ENCODE results near the gene MAPK14.

The MAPK14 gene

GRCh38 chr6:36110863-36111262 is 83.3 kb downstream of the MAPK14 start:
- no peaks in the 10 kb centered on the region for H3K27me3 ChIP-seq
- H3K4me2 ChIP-seq: no peak overlapping the region
- no peak for TF ChIP-seq Cebpa-rat (IDR thresholded peaks at IDR 0.05)
- H4K20me1 ChIP-seq: no peaks in the 10 kb centered on the region
- no peak overlapping the region for H3K27ac ChIP-seq
- H3K9me3 ChIP-seq: no peaks in the 10 kb centered on the region
- no peak overlapping the region for H3K9ac ChIP-seq
- H3K36me3 ChIP-seq: peaks cover 60% of the 10 kb centered on the region
- H3K4me3 ChIP-seq: no peak overlapping the region
- peaks cover 34% of the 10 kb centered on the region for H3K4me1 ChIP-seq

GRCh38 chr6:36111526-36111925 is 83.9 kb downstream of the MAPK14 start:
- peaks cover 56% of the 10 kb centered on the region for H3K36me3 ChIP-seq
- no peak for TF ChIP-seq Cebpa-rat (IDR thresholded peaks at IDR 0.05)
- H4K20me1 ChIP-seq: no peaks in the 10 kb centered on the region
- H3K27ac ChIP-seq: no peak overlapping the region
- no peaks in the 10 kb centered on the region for H3K9me3 ChIP-seq
- H3K9ac ChIP-seq: no peak overlapping the region
- H3K4me1 ChIP-seq: peaks cover 40% of the 10 kb centered on the region
- H3K4me2 ChIP-seq: no peak overlapping the region
- H3K27me3 ChIP-seq: no peaks in the 10 kb centered on the region
- H3K4me3 ChIP-seq: no peak overlapping the region

- Histone ChIP-seq H3K9me3 (no peaks in the 10 kb centered on the region), H3K9ac (no peak overlapping the region), H3K27ac (no peak overlapping the region), H4K20me1 (no peaks in the 10 kb centered on the region), H3K36me3 (peaks cover 42% of the 10 kb centered on the region), H3K4me1 (peaks cover 56% of the 10 kb centered on the region), H3K4me2 (no peak overlapping the region), H3K27me3 (no peaks in the 10 kb centered on the region), H3K4me3 (no peak overlapping the region)
- no peak for TF ChIP-seq Cebpa-rat (IDR thresholded peaks at IDR 0.05)
These were observed 85.4 kb downstream of the MAPK14 start for GRCh38 chr6:36113049-36113448.

GRCh38 chr6:36113703-36114102 is 86.1 kb downstream of the MAPK14 start:
- H4K20me1 ChIP-seq: no peaks in the 10 kb centered on the region
- peak overlapping the region; percentile 78 for H3K4me2 ChIP-seq
- no peak for TF ChIP-seq Cebpa-rat (IDR thresholded peaks at IDR 0.05)
- no peak overlapping the region for H3K9ac ChIP-seq
- no peaks in the 10 kb centered on the region for H3K27me3 ChIP-seq
- H3K4me1 ChIP-seq: peaks cover 62% of the 10 kb centered on the region
- H3K27ac ChIP-seq: peak overlapping the region; percentile 51; the same call in 1 of the 2 replicates
- H3K4me3 ChIP-seq: no peak overlapping the region
- peaks cover 35% of the 10 kb centered on the region for H3K36me3 ChIP-seq
- no peaks in the 10 kb centered on the region for H3K9me3 ChIP-seq

- Histone ChIP-seq H3K27me3 (no peaks in the 10 kb centered on the region), H3K9ac (peak overlapping the region; percentile 40; the same call in 1 of the 2 replicates), H3K4me3 (no peak overlapping the region), H3K36me3 (peaks cover 23% of the 10 kb centered on the region), H3K4me1 (peaks cover 74% of the 10 kb centered on the region), H4K20me1 (no peaks in the 10 kb centered on the region), H3K27ac (peak overlapping the region; percentile 68), H3K9me3 (no peaks in the 10 kb centered on the region), H3K4me2 (peak overlapping the region; percentile 78)
- no peak for TF ChIP-seq Cebpa-rat (IDR thresholded peaks at IDR 0.05)
These were observed 87.3 kb downstream of the MAPK14 start for GRCh38 chr6:36114798-36115408.

- Histone ChIP-seq H3K36me3 (peaks cover 18% of the 10 kb centered on the region), H3K4me2 (peak overlapping the region; percentile 78), H3K4me3 (no peak overlapping the region), H4K20me1 (no peaks in the 10 kb centered on the region), H3K27ac (no peak overlapping the region), H3K4me1 (peaks cover 79% of the 10 kb centered on the region), H3K27me3 (no peaks in the 10 kb centered on the region), H3K9ac (no peak overlapping the region), H3K9me3 (no peaks in the 10 kb centered on the region)
- TF ChIP-seq Cebpa-rat (IDR thresholded peaks at IDR 0.05): no peak
These were observed 87.8 kb downstream of the MAPK14 start for GRCh38 chr6:36115412-36115811.

GRCh38 chr6:36116066-36116864 is 88.7 kb downstream of the MAPK14 start:
- Histone ChIP-seq H3K27ac (no peak overlapping the region; the same call in 1 of the 2 replicates), H3K36me3 (peaks cover 10% of the 10 kb centered on the region), H3K9me3 (no peaks in the 10 kb centered on the region), H3K9ac (no peak overlapping the region), H3K4me2 (peak overlapping the region; percentile 78; the same call in 1 of the 2 replicates), H4K20me1 (no peaks in the 10 kb centered on the region), H3K27me3 (no peaks in the 10 kb centered on the region), H3K4me3 (no peak overlapping the region), H3K4me1 (peaks cover 88% of the 10 kb centered on the region)
- no peak for TF ChIP-seq Cebpa-rat (IDR thresholded peaks at IDR 0.05)

- no peak overlapping the region; the same call in 1 of the 2 replicates for H3K4me2 ChIP-seq
- no peaks in the 10 kb centered on the region for H4K20me1 ChIP-seq
- peak overlapping the region; percentile 33; the same call in 1 of the 2 replicates for H3K27ac ChIP-seq
- H3K9me3 ChIP-seq: no peaks in the 10 kb centered on the region
- H3K4me1 ChIP-seq: peaks cover 95% of the 10 kb centered on the region
- no peak overlapping the region for H3K4me3 ChIP-seq
- peaks cover 3% of the 10 kb centered on the region; the same call in 1 of the 2 replicates for H3K36me3 ChIP-seq
- no peak overlapping the region for H3K9ac ChIP-seq
- TF ChIP-seq Cebpa-rat (IDR thresholded peaks at IDR 0.05): no peak
- no peaks in the 10 kb centered on the region for H3K27me3 ChIP-seq
These were observed 89.3 kb downstream of the MAPK14 start for GRCh38 chr6:36116943-36117342.

GRCh38 chr6:36117658-36118549 is 90.3 kb downstream of the MAPK14 start:
- no peaks in the 10 kb centered on the region for H4K20me1 ChIP-seq

More at GRCh38 chr6:36117658-36118549, 90.3 kb downstream of the MAPK14 start:
- H3K27me3 ChIP-seq: no peaks in the 10 kb centered on the region
- no peaks in the 10 kb centered on the region for H3K9me3 ChIP-seq
- no peak overlapping the region for H3K4me3 ChIP-seq
- H3K4me1 ChIP-seq: peaks cover 100% of the 10 kb centered on the region
- peak overlapping the region; percentile 98 for H3K4me2 ChIP-seq
- no peak for TF ChIP-seq Cebpa-rat (IDR thresholded peaks at IDR 0.05)
- H3K36me3 ChIP-seq: no peaks in the 10 kb centered on the region
- H3K27ac ChIP-seq: peak overlapping the region; percentile 64
- H3K9ac ChIP-seq: no peak overlapping the region

Data from BLaER1 (cell line).